Esophagus mucosa (tissue), 1 donor: Measurements from ENCODE around the gene PGM2. TPM values are rescaled to one million over a fixed set of nuclear protein-coding genes. Genes with fewer than 3 reads are reported as not detected.
"Not testable (repeated sequence)": the region's sequence is repeated elsewhere in the genome, so short reads cannot be mapped to it uniquely, and the experiment has no call there.

Experiments
- ATAC-seq: fragments of 200-7000 bp; cut with Tn5 transposase; one replicate; pipeline ENCODE4 v1.9.1; 2020
- total RNA-seq: library from RNA; stranded (reverse); gene quantifications from one replicate; pipeline ENCODE4 v1.2.4, GENCODE V29; 2023
- donor health status: DM: yes; HTN: yes; CAD: no.

PGM2 gene
- total RNA-seq, 1 donor from 2014 or later: 114 TPM

- ATAC-seq: no peak
Observed at GRCh38 chr4:37818752-37819151, 7.7 kb upstream of the PGM2 start.

- not testable (repeated sequence) for ATAC-seq
Observed at GRCh38 chr4:37820458-37820857, 6.0 kb upstream of the PGM2 start.

GRCh38 chr4:37821953-37822605 lies 4.4 kb upstream of the PGM2 start:
- no peak for ATAC-seq

- not testable (repeated sequence) for ATAC-seq
Observed at GRCh38 chr4:37825501-37825900, 985 bp upstream of the PGM2 start.

- ATAC-seq: no peak
Observed at GRCh38 chr4:37825968-37826294, 555 bp upstream of the PGM2 start.

GRCh38 chr4:37827030-37827685 lies 672 bp downstream of the PGM2 start:
- ATAC-seq: peak; percentile 73

- no peak for ATAC-seq
Observed at GRCh38 chr4:37827802-37828321, 1.4 kb downstream of the PGM2 start.

GRCh38 chr4:37828843-37829242 lies 2.4 kb downstream of the PGM2 start:
- no peak for ATAC-seq

GRCh38 chr4:37830640-37831039 lies 4.2 kb downstream of the PGM2 start:
- ATAC-seq: peak; percentile 85

GRCh38 chr4:37835031-37835430 lies 8.5 kb downstream of the PGM2 start:
- no peak for ATAC-seq

GRCh38 chr4:37835806-37836205 lies 9.3 kb downstream of the PGM2 start:
- no peak for ATAC-seq

- no peak for ATAC-seq
Observed at GRCh38 chr4:37836274-37836673, 9.8 kb downstream of the PGM2 start.

- ATAC-seq: no peak
Observed at GRCh38 chr4:37836838-37837440, 10.5 kb downstream of the PGM2 start.

- ATAC-seq: peak; percentile 48
Observed at GRCh38 chr4:37837446-37837845, 11.0 kb downstream of the PGM2 start.

- no peak for ATAC-seq
Observed at GRCh38 chr4:37839426-37839825, 12.9 kb downstream of the PGM2 start.

GRCh38 chr4:37844204-37844603 lies 17.7 kb downstream of the PGM2 start:
- ATAC-seq: no peak

GRCh38 chr4:37845201-37845600 lies 18.7 kb downstream of the PGM2 start:
- no peak for ATAC-seq

- peak; percentile 13 for ATAC-seq
Observed at GRCh38 chr4:37847311-37847884, 20.9 kb downstream of the PGM2 start.

- no peak for ATAC-seq
Observed at GRCh38 chr4:37852376-37852775, 25.9 kb downstream of the PGM2 start.

- no peak for ATAC-seq
Observed at GRCh38 chr4:37858112-37858511, 31.6 kb downstream of the PGM2 start.

- no peak for ATAC-seq
Observed at GRCh38 chr4:37858872-37859271, 32.4 kb downstream of the PGM2 start.

- no peak for ATAC-seq
Observed at GRCh38 chr4:37860266-37860665, 33.8 kb downstream of the PGM2 start.

GRCh38 chr4:37862961-37863360 lies 36.5 kb downstream of the PGM2 start:
- ATAC-seq: no peak

GRCh38 chr4:37864786-37865185 lies 38.3 kb downstream of the PGM2 start:
- ATAC-seq: no peak
